GM19328 (cell line): Measurements from ENCODE around the gene RSPH9.

ENCODE experiments used
- ATAC-seq: cut with Tn5 transposase; IDR thresholded peaks from one replicate; pipeline ENCODE4 v1.9.1; 2021; ENCODE audit warnings: mild to moderate bottlenecking, moderate library complexity; ENCODE audit not compliant: unreplicated experiment

RSPH9 gene

GRCh38 chr6:43667245-43668150 lies 22.7 kb downstream of the RSPH9 start:
- no peak for ATAC-seq

GRCh38 chr6:43668151-43669028 lies 23.6 kb downstream of the RSPH9 start:
- no peak for ATAC-seq

GRCh38 chr6:43669050-43669921 lies 24.4 kb downstream of the RSPH9 start:
- no peak for ATAC-seq

- ATAC-seq = no peak
These were observed 25.2 kb downstream of the RSPH9 start for GRCh38 chr6:43669922-43670622.

- no peak for ATAC-seq
These were observed 25.8 kb downstream of the RSPH9 start for GRCh38 chr6:43670623-43670986.

- ATAC-seq = no peak
These were observed 26.4 kb downstream of the RSPH9 start for GRCh38 chr6:43671011-43671800.

GRCh38 chr6:43671801-43672690 lies 27.2 kb downstream of the RSPH9 start:
- ATAC-seq = no peak

GRCh38 chr6:43673444-43674084 lies 28.7 kb downstream of the RSPH9 start:
- ATAC-seq = no peak

- no peak for ATAC-seq
These were observed 29.5 kb downstream of the RSPH9 start for GRCh38 chr6:43674291-43674690.

GRCh38 chr6:43674921-43675320 lies 30.1 kb downstream of the RSPH9 start:
- no peak for ATAC-seq

GRCh38 chr6:43676962-43677606 lies 32.2 kb downstream of the RSPH9 start:
- no peak for ATAC-seq

- ATAC-seq = no peak
These were observed 32.9 kb downstream of the RSPH9 start for GRCh38 chr6:43677759-43678158.

GRCh38 chr6:43678341-43678740 lies 33.5 kb downstream of the RSPH9 start:
- ATAC-seq = no peak

- ATAC-seq = no peak
These were observed 34.2 kb downstream of the RSPH9 start for GRCh38 chr6:43679057-43679456.

- no peak for ATAC-seq
These were observed 35.7 kb downstream of the RSPH9 start for GRCh38 chr6:43680308-43681200.

GRCh38 chr6:43681303-43681702 lies 36.5 kb downstream of the RSPH9 start:
- ATAC-seq = no peak
